ENCODE results near the gene RBM20.

RBM20 gene

DNA sequence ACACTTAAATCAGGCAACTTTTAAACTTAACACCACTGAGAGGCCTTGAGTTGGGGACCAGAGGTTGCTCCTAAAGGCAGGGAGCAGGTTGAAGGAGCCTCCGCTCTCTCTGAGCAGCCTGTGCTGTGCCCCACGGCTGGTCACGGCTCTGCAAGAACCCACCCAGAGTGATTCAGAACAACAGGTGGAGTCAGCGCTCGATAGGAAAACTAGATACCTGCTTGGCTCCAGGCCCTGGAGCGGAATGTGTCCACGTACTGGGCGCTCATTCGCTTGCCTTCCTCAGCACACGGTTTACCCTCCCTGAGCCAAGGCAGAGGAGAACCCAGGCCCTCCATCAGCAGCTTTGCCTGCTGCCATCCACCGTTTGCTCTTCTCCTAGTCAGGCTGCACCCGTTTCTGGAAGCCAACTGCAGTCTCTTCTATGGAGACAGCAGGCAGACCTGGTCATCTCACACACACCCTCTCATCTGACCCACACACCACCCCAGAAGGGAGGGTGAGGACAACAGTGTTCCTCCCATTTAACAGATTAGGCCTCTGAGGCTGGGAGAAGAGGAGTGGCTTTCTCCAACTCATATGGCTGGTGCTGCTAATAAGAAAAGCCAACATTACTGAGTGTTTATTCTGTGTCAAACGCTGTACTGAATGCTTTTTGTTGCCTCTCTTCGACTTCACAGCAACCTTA lies 189.9 kb downstream of the RBM20 start:
- no peaks in the 10 kb centered on the region for H3K27me3 ChIP-seq (ENCODE audit: control insufficient read depth, insufficient read depth, low read length)
- no peaks in the 10 kb centered on the region for H3K9me3 ChIP-seq (ENCODE audit: control insufficient read depth, insufficient read depth, low read depth, low read length)
- no peaks in the 10 kb centered on the region for H3K36me3 ChIP-seq (ENCODE audit: control insufficient read depth, insufficient read depth, low read length)
- H3K4me1 ChIP-seq (ENCODE audit: control insufficient read depth, insufficient read depth, low read length), result peaks cover 33% of the 10 kb centered on the region
- H3K4me3 ChIP-seq (ENCODE audit: low read depth, low read length), result no peak overlapping the region
- H3K27ac ChIP-seq (ENCODE audit: low read depth, low read length), result no peak overlapping the region
- H3K9ac ChIP-seq (ENCODE audit: low read length), result no peak overlapping the region

DNA sequence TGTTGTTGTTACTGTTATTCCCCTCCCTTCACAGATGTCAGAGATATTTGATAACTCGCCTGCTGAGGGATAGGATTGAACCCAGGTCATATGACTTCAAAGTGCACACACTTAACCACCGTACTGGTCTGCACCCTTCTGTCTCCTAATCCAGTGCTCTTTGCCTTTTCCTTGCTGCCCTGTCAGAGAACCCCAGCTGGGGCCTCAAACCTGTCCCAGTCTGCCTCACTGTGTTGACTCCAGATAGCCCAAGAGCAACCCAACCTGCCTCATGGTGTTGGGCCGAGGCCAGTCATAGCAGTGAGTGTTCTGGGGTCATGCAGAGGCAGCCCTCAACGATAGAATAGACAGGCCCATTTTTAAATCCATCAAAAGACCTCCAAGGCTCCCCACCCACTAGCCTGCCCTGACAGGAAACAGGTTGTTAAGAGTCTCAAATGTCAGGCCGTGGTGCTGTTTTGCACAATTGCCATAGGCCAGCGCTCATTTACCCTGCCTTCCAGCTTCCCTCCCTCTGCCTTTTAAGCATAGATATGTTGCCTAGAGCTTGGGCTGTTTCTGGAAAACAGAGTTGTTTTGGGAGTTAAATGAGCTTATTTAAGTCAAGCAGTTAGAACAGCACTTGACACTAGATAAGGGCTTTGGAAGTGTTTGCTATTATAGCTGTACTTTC lies 190.6 kb downstream of the RBM20 start:
- H3K36me3 ChIP-seq (ENCODE audit: control insufficient read depth, insufficient read depth, low read length), result no peaks in the 10 kb centered on the region
- no peak overlapping the region for H3K9ac ChIP-seq (ENCODE audit: low read length)
- H3K4me1 ChIP-seq (ENCODE audit: control insufficient read depth, insufficient read depth, low read length), result peaks cover 33% of the 10 kb centered on the region
- no peaks in the 10 kb centered on the region for H3K9me3 ChIP-seq (ENCODE audit: control insufficient read depth, insufficient read depth, low read depth, low read length)
- H3K27ac ChIP-seq (ENCODE audit: low read depth, low read length), result no peak overlapping the region
- no peak overlapping the region for H3K4me3 ChIP-seq (ENCODE audit: low read depth, low read length)
- no peaks in the 10 kb centered on the region for H3K27me3 ChIP-seq (ENCODE audit: control insufficient read depth, insufficient read depth, low read length)

DNA sequence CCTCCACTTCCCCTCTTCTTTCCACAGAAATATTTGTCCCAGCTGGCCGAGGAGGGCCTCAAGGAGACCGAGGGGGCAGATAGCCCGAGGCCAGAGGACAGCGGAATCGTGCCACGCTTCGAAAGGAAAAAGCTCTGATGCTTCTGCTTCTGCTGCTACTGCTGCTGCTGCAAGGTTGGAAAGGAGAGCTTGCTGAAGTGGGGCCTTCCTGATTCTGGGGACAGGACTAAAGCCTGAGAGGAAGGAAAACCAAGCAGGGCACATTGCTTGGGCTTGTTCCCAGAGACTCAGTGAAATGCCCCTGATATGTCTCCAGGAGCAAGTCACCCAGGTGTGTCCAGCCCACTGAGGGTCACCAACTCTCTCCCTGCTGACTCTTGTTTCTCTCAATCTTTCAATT lies 191.7 kb downstream of the RBM20 start:
- H3K9ac ChIP-seq (ENCODE audit: low read length), result no peak overlapping the region
- no peak overlapping the region for H3K4me3 ChIP-seq (ENCODE audit: low read depth, low read length)
- no peak overlapping the region; the same call in 1 of the 2 replicates for H3K27ac ChIP-seq (ENCODE audit: low read depth, low read length)
- no peaks in the 10 kb centered on the region for H3K27me3 ChIP-seq (ENCODE audit: control insufficient read depth, insufficient read depth, low read length)
- peaks cover 38% of the 10 kb centered on the region for H3K4me1 ChIP-seq (ENCODE audit: control insufficient read depth, insufficient read depth, low read length)
- H3K36me3 ChIP-seq (ENCODE audit: control insufficient read depth, insufficient read depth, low read length), result no peaks in the 10 kb centered on the region
- H3K9me3 ChIP-seq (ENCODE audit: control insufficient read depth, insufficient read depth, low read depth, low read length), result no peaks in the 10 kb centered on the region

DNA sequence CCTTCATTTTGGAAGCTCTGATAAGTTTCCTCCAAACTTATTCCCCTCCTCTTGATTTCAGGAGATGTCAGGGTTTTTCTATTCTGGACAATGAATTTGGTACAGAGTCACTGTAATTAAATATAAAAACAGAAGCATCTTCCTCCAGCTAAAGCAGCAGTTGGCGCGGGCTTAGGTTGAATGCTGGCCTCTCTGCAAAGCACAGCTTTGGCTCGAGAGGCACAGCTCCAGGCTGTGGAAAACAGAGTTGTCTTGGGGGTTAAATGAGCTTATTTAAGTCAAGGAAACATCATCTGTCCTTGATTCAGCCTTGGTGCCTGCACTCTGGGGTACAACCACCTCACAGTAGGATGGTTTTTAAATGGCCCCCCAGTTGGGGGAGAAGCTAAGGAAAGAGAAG lies 192.6 kb downstream of the RBM20 start:
- Histone ChIP-seq H3K4me3 (ENCODE audit: low read depth, low read length) (no peak overlapping the region), H3K9me3 (ENCODE audit: control insufficient read depth, insufficient read depth, low read depth, low read length) (no peaks in the 10 kb centered on the region), H3K27me3 (ENCODE audit: control insufficient read depth, insufficient read depth, low read length) (no peaks in the 10 kb centered on the region), H3K36me3 (ENCODE audit: control insufficient read depth, insufficient read depth, low read length) (no peaks in the 10 kb centered on the region), H3K4me1 (ENCODE audit: control insufficient read depth, insufficient read depth, low read length) (peaks cover 43% of the 10 kb centered on the region), H3K9ac (ENCODE audit: low read length) (no peak overlapping the region), H3K27ac (ENCODE audit: low read depth, low read length) (no peak overlapping the region)

DNA sequence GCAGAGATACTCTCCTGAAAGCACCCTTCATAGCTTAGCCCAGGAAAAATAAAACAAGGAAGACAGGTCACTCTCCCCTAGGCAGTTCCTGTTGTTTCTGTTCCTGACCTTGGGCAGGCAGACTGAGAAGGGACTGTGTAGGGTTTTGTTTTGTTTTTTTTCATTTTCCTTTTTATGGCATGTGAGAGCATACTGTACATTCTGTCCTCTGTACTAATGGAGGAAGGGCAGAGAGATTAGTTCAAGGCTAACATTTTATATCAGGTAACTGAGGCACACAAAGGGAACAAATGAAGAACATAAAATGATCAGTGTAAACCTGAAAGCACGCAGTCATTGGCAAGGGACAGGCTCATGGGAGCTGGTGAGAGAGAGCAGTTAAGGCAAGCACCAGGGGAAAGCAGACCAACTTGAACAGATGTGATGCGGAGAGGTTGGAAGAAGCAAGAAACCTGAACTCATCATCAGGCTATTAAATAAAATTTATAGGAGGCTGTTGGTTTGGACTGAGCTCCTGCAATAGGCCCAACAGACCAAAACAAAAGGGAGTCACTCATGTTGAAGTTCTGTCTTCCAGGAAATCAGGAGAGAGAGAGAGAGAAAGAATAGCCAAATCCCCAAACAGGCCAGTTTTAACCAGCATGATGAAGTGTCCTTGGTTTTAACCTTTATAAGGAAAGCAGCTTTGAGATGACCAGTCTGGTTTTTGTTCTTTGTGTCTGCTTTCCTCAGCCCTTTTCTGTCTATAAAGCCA lies 193.5 kb downstream of the RBM20 start:
- Histone ChIP-seq H3K9ac (ENCODE audit: low read length) (no peak overlapping the region), H3K27me3 (ENCODE audit: control insufficient read depth, insufficient read depth, low read length) (no peaks in the 10 kb centered on the region)

DNA sequence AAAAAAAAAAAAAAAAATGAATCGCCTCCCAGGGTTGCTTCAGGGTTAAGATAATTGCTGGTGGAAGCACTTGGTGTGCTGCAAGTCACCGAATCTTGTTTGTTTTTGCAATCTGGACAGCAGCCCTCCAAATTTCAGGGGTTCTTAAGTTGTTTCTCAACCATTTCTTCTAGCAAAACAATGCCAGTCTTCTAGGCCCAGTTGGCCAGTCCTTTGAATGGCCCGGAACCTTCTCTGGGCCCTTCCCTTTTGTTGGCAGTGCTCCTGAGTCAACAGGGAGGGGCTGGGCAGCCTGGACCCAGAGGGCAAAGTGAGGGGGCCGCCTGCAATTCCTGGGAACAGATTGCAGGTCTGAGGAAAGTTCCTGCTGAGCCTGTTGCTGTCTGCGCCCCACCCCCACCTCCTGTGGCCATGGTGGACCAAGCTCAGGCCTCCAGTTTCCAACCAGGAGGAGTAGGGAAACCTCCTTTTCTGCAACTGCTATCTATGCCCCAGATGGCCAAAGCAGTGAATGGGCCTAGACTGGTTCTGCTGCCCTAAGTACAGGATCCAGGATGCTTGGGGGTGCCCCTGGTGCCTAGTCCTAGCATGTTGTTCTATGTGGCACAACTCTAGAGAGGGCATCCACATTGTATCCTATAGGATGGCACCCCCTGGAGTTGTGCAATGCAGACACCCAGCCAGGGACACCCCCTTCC lies 196.2 kb downstream of the RBM20 start:
- no peaks in the 10 kb centered on the region for H3K27me3 ChIP-seq (ENCODE audit: control insufficient read depth, insufficient read depth, low read length)
- H3K4me1 ChIP-seq (ENCODE audit: control insufficient read depth, insufficient read depth, low read length), result peaks cover 34% of the 10 kb centered on the region
- H3K4me3 ChIP-seq (ENCODE audit: low read depth, low read length), result no peak overlapping the region
- no peaks in the 10 kb centered on the region for H3K9me3 ChIP-seq (ENCODE audit: control insufficient read depth, insufficient read depth, low read depth, low read length)
- no peak overlapping the region for H3K9ac ChIP-seq (ENCODE audit: low read length)
- H3K27ac ChIP-seq (ENCODE audit: low read depth, low read length), result no peak overlapping the region
- H3K36me3 ChIP-seq (ENCODE audit: control insufficient read depth, insufficient read depth, low read length), result no peaks in the 10 kb centered on the region

More for the DNA sequence above, 193.5 kb downstream of the RBM20 start:
- Histone ChIP-seq H3K27ac (ENCODE audit: low read depth, low read length) (no peak overlapping the region), H3K9me3 (ENCODE audit: control insufficient read depth, insufficient read depth, low read depth, low read length) (no peaks in the 10 kb centered on the region), H3K4me1 (ENCODE audit: control insufficient read depth, insufficient read depth, low read length) (peaks cover 50% of the 10 kb centered on the region), H3K36me3 (ENCODE audit: control insufficient read depth, insufficient read depth, low read length) (no peaks in the 10 kb centered on the region), H3K4me3 (ENCODE audit: low read depth, low read length) (no peak overlapping the region)

DNA sequence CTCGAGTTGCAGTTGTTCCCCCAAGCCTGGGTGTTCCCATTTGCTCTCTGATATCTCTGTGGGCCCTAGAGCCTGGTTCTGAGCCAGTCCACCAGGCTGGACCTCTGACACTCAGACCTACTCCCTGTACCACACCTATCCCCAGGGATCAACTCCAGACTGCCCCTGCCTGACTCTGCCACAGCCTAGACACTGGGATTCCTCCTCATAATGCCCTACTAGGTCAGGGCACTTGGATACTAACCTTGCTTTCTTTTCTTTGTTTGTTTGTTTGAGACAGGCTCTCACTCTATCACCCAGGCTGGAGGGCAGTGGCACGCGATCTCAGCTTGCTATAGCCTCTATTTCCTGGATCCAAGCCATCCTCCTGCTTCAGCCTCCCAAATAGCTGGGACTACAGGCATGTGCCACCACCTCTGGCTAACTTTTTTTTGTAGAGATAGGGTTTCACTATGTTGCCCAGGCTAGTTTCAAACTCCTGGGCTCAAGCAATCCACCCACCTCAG lies 196.8 kb downstream of the RBM20 start:
- H3K27me3 ChIP-seq (ENCODE audit: control insufficient read depth, insufficient read depth, low read length), result no peaks in the 10 kb centered on the region
- no peak overlapping the region for H3K4me3 ChIP-seq (ENCODE audit: low read depth, low read length)
- no peak overlapping the region for H3K27ac ChIP-seq (ENCODE audit: low read depth, low read length)
- no peaks in the 10 kb centered on the region for H3K9me3 ChIP-seq (ENCODE audit: control insufficient read depth, insufficient read depth, low read depth, low read length)
- peaks cover 28% of the 10 kb centered on the region for H3K4me1 ChIP-seq (ENCODE audit: control insufficient read depth, insufficient read depth, low read length)
- H3K9ac ChIP-seq (ENCODE audit: low read length), result no peak overlapping the region
- no peaks in the 10 kb centered on the region for H3K36me3 ChIP-seq (ENCODE audit: control insufficient read depth, insufficient read depth, low read length)

DNA sequence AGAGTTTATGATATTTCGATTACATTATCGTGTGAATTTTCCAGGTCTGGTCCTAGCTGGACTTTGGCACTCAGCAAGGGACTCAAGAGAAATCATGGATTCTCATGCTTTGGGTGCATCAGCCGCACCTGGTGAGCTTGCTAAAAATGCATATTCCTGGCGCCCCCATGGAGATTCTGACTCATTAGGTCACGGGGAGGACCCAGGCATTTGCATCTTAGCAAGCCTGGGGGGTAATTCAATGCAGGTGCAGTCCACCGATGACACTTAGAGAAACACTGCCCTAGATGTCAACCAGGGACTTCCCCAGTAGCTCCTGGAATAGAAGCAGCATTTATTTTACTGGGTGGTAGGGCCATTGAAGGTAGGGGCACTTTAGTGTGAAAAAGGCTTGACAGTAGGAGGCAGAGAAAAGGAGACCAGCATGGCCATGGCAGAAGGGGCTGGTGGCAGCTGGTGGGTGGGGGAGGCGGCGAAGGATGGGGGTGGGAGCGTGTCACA lies 197.7 kb downstream of the RBM20 start:
- Histone ChIP-seq H3K36me3 (ENCODE audit: control insufficient read depth, insufficient read depth, low read length) (no peaks in the 10 kb centered on the region), H3K4me3 (ENCODE audit: low read depth, low read length) (no peak overlapping the region), H3K9me3 (ENCODE audit: control insufficient read depth, insufficient read depth, low read depth, low read length) (no peaks in the 10 kb centered on the region), H3K9ac (ENCODE audit: low read length) (no peak overlapping the region), H3K27ac (ENCODE audit: low read depth, low read length) (no peak overlapping the region), H3K4me1 (ENCODE audit: control insufficient read depth, insufficient read depth, low read length) (peaks cover 21% of the 10 kb centered on the region), H3K27me3 (ENCODE audit: control insufficient read depth, insufficient read depth, low read length) (no peaks in the 10 kb centered on the region)

DNA sequence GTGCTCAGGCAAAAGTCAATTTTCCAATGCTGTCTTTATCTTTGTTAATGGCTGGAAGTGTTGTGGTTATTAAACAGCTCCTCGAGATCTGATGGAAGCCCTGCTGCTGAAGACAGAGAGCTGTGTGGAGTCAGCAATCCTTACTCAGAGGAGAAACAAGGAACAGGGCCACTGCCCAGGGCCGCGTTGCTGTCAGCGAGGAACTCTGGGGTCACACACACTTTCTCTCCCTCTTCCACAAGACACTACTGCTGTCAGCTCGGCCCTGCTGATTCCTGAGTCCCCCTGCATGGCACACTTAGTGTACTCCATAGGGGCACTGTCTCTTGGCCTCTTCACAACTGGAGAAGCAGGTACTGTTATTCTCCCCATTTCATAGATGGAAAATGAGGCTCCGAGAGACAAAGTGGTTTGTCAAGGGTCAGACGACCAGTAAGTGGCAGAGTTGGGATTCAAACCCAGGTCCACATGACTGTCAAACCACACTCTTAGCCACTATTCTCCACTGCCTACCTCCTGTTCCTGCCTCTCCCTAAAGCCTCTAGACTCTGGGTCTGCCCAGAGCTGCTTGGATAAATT lies 198.3 kb downstream of the RBM20 start:
- Histone ChIP-seq H3K36me3 (ENCODE audit: control insufficient read depth, insufficient read depth, low read length) (no peaks in the 10 kb centered on the region), H3K27me3 (ENCODE audit: control insufficient read depth, insufficient read depth, low read length) (no peaks in the 10 kb centered on the region), H3K9ac (ENCODE audit: low read length) (no peak overlapping the region), H3K27ac (ENCODE audit: low read depth, low read length) (no peak overlapping the region), H3K9me3 (ENCODE audit: control insufficient read depth, insufficient read depth, low read depth, low read length) (no peaks in the 10 kb centered on the region), H3K4me3 (ENCODE audit: low read depth, low read length) (no peak overlapping the region), H3K4me1 (ENCODE audit: control insufficient read depth, insufficient read depth, low read length) (peaks cover 21% of the 10 kb centered on the region)

DNA sequence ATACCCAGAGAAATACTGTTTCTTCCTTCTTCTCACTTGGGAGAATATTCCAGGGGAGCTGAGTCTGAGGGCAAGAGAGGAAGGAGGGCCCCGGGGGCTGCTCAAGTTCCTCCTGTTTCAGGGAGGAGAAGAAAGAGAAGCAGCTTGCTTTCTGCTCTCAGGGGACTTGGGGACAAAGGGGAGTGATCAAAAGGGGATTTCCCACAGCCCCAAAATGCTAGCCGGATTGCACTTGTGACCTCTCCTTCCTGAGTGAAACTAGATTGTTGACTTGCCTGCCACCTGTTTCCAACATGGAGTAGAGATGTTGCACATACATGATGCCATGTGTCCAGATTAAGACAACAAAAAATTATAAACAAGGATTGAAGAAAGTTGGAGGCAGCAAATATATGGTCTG lies 198.9 kb downstream of the RBM20 start:
- no peaks in the 10 kb centered on the region for H3K36me3 ChIP-seq (ENCODE audit: control insufficient read depth, insufficient read depth, low read length)
- H3K4me3 ChIP-seq (ENCODE audit: low read depth, low read length), result no peak overlapping the region
- no peak overlapping the region for H3K27ac ChIP-seq (ENCODE audit: low read depth, low read length)
- no peaks in the 10 kb centered on the region for H3K27me3 ChIP-seq (ENCODE audit: control insufficient read depth, insufficient read depth, low read length)
- peaks cover 19% of the 10 kb centered on the region for H3K4me1 ChIP-seq (ENCODE audit: control insufficient read depth, insufficient read depth, low read length)
- no peak overlapping the region for H3K9ac ChIP-seq (ENCODE audit: low read length)
- H3K9me3 ChIP-seq (ENCODE audit: control insufficient read depth, insufficient read depth, low read depth, low read length), result no peaks in the 10 kb centered on the region

All from HUES6 (cell line).